Neuronal stem cell (in vitro differentiated cells): ENCODE measurements around the gene CMIP.
A peak's percentile ranks its signal among the peaks of the same experiment; 100 is the strongest.

ENCODE experiments used
- DNase-seq: peaks from one replicate; pipeline ENCODE4 v3.0.0-alpha.2; 2013; ENCODE audit warnings: low spot score
- H2AFZ ChIP-seq: one replicate; pipeline ENCODE4 v1.6.1; 2013; ENCODE audit warnings: mild to moderate bottlenecking, low read length, inconsistent platforms
- H2AK5ac ChIP-seq: 2 replicates; pipeline ENCODE4 v1.6.1; 2013; ENCODE audit warnings: low read depth, mild to moderate bottlenecking, inconsistent platforms, low read length, moderate library complexity, mixed read lengths
- H2BK120ac ChIP-seq: 2 replicates; pipeline ENCODE4 v1.6.1; 2013; ENCODE audit warnings: low read depth, mild to moderate bottlenecking, inconsistent platforms, low read length, moderate library complexity, mixed read lengths
- H2BK12ac ChIP-seq: one replicate; pipeline ENCODE4 v1.6.1; 2013; ENCODE audit warnings: low read length, inconsistent platforms
- H2BK15ac ChIP-seq: 2 replicates; pipeline ENCODE4 v1.6.1; 2013; ENCODE audit warnings: mild to moderate bottlenecking, low read length, inconsistent platforms, mixed read lengths
- H2BK5ac ChIP-seq: one replicate; pipeline ENCODE4 v1.6.1; 2013; ENCODE audit warnings: inconsistent platforms, mild to moderate bottlenecking, low read length, moderate library complexity
- H3K14ac ChIP-seq: one replicate; pipeline ENCODE4 v1.6.1; 2013; ENCODE audit warnings: low read length, inconsistent platforms
- H3K18ac ChIP-seq: 2 replicates; pipeline ENCODE4 v1.6.1; 2013; ENCODE audit warnings: low read length, inconsistent platforms
- H3K23ac ChIP-seq: 2 replicates; pipeline ENCODE4 v1.6.1; 2013; ENCODE audit warnings: low read depth, mild to moderate bottlenecking, mixed read lengths, low read length, inconsistent platforms; ENCODE audit not compliant: poor library complexity
- H3K27ac ChIP-seq: replicated peaks from 3 replicates; pipeline ENCODE4 v1.5.1; 2013; ENCODE audit warnings: low read length, inconsistent platforms
- H3K27me3 ChIP-seq, 3 experiments: 2 replicates each; pipeline ENCODE4 v1.6.1; 2013; ENCODE audit warnings: low read length in 3 of 3, mild to moderate bottlenecking in 2 of 3, inconsistent platforms in 1 of 3, low read depth in 1 of 3, mixed read lengths in 1 of 3, moderate library complexity in 1 of 3; ENCODE audit not compliant: control insufficient read depth in 3 of 3, insufficient read depth in 3 of 3
- H3K36me3 ChIP-seq, 2 donors: replicated peaks in 1 of 2; 2 replicates each; pipeline ENCODE4 v1.6.1; 2013; ENCODE audit warnings: low read length in 2 of 2; ENCODE audit not compliant: control insufficient read depth in 2 of 2, insufficient read depth in 2 of 2
- H3K4ac ChIP-seq: 2 replicates; pipeline ENCODE4 v1.6.1; 2013; ENCODE audit warnings: inconsistent platforms, mild to moderate bottlenecking, low read length, moderate library complexity
- H3K4me1 ChIP-seq, 2 donors: 1 replicate in 1 of 2; 2 replicates in 1 of 2; pipeline ENCODE4 v1.6.1; 2013; ENCODE audit warnings: low read length in 2 of 2, low read depth in 1 of 2; ENCODE audit not compliant: control insufficient read depth in 2 of 2, insufficient read depth in 1 of 2
- H3K4me2 ChIP-seq: one replicate; pipeline ENCODE4 v1.6.1; 2013; ENCODE audit warnings: mild to moderate bottlenecking, low read length, inconsistent platforms; ENCODE audit not compliant: insufficient read depth, poor library complexity, severe bottlenecking
- H3K4me3 ChIP-seq, 2 donors: 2 replicates each; pipeline ENCODE4 v1.5.1; 2013; ENCODE audit warnings: low read length in 2 of 2, mild to moderate bottlenecking in 2 of 2, inconsistent platforms in 1 of 2, moderate library complexity in 1 of 2
- H3K79me1 ChIP-seq: one replicate; pipeline ENCODE4 v1.6.1; 2013; ENCODE audit warnings: low read depth, mild to moderate bottlenecking, inconsistent platforms, low read length, moderate library complexity
- H3K9ac ChIP-seq: one replicate; pipeline ENCODE4 v1.6.1; 2013; ENCODE audit warnings: mild to moderate bottlenecking, low read depth, low read length, inconsistent platforms; ENCODE audit not compliant: poor library complexity
- H3K9me3 ChIP-seq, 2 donors: replicated peaks in 1 of 2; 2 replicates each; pipeline versions ENCODE3 to v1.6.1; 2013; ENCODE audit warnings: low read length in 2 of 2, mild to moderate bottlenecking in 2 of 2, inconsistent platforms in 1 of 2, low read depth in 1 of 2, mixed read lengths in 1 of 2, moderate library complexity in 1 of 2; ENCODE audit not compliant: control insufficient read depth in 2 of 2, insufficient read depth in 1 of 2
- H4K8ac ChIP-seq: one replicate; pipeline ENCODE4 v1.6.1; 2013; ENCODE audit warnings: low read depth, mild to moderate bottlenecking, inconsistent platforms, low read length, moderate library complexity
- H4K91ac ChIP-seq: one replicate; pipeline ENCODE4 v1.6.1; 2013; ENCODE audit warnings: low read length, low read depth, mild to moderate bottlenecking, inconsistent platforms; ENCODE audit not compliant: poor library complexity
- WGBS, 2 donors: extraction: QIAGEN DNeasy Blood & Tissue Kit; methylation state at CpG; one replicate each; pipeline ENCODE4 v1.1.7; 2013; ENCODE audit warnings: missing lambda C conversion rate in 2 of 2, mixed read lengths in 1 of 2; ENCODE audit not compliant: insufficient read length in 2 of 2, insufficient replicate concordance in 1 of 2; ENCODE audit errors: extremely low coverage in 2 of 2; 5-methylcytosine and 5-hydroxymethylcytosine counted together

Gene CMIP

DNA sequence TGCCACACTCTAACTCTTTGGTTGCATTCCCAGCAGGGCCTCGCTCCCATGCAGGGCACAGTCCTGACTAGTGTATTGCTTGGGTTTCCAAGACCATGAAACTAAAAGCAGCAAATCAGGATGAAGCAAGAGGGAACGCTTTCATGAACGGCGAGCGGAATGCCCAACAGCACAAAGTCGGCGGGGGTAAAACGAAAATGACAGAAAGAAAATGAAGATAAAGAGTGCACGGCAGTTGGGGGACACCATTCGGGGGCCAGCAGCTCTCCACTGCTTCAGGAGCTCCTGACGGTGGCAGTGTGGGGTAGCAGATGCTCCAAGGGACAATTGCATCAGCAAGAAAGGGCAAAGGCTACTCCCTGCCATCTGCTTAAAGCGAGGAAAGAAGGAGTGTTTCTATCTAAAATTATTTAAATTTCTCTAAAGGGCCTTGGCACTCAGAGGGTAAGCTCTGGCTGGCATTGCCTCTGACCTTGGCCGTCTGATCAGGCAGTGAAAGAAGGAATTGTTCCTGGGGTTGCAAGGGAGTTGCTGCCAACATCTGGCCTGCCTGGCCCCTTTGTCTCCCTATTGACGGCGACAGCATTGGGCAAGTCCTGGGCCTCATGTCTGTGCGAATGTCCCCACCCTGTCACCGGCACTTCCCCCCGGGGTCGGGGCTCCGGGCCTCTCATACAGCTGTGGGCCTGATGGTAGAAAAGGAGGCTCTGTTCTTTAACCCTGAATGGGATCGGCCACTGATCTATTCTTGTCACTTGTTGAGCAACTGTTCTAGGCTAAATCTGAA lies 138.2 kb downstream of the CMIP start:
- Histone ChIP-seq H3K27ac (no peak overlapping the region), H3K4me2 (no peak overlapping the region), H2BK5ac (no peak overlapping the region), H4K91ac (no peak overlapping the region), H3K4me3 (no peak overlapping the region), H3K9me3 (no peaks in the 10 kb centered on the region), H2BK15ac (no peak overlapping the region), H2AFZ (no peak overlapping the region), H3K4me1 (peaks cover 6 to 10% of the 10 kb centered on the region in 2 donors), H3K4ac (no peak overlapping the region), H2BK120ac (no peak overlapping the region), H2AK5ac (no peak overlapping the region), H4K8ac (no peak overlapping the region), H3K14ac (no peak overlapping the region), H3K27me3 (no peaks in the 10 kb centered on the region), H3K9ac (no peak overlapping the region), H3K79me1 (peaks cover 4% of the 10 kb centered on the region), H3K18ac (no peak overlapping the region), H3K36me3 (no peaks in the 10 kb centered on the region), H3K23ac (peak overlapping the region; percentile 9), H2BK12ac (no peak overlapping the region)
- no CpG with 5 or more reads among the region's 21 CpGs for WGBS, 2 donors
- DNase-seq, result no peak

DNA sequence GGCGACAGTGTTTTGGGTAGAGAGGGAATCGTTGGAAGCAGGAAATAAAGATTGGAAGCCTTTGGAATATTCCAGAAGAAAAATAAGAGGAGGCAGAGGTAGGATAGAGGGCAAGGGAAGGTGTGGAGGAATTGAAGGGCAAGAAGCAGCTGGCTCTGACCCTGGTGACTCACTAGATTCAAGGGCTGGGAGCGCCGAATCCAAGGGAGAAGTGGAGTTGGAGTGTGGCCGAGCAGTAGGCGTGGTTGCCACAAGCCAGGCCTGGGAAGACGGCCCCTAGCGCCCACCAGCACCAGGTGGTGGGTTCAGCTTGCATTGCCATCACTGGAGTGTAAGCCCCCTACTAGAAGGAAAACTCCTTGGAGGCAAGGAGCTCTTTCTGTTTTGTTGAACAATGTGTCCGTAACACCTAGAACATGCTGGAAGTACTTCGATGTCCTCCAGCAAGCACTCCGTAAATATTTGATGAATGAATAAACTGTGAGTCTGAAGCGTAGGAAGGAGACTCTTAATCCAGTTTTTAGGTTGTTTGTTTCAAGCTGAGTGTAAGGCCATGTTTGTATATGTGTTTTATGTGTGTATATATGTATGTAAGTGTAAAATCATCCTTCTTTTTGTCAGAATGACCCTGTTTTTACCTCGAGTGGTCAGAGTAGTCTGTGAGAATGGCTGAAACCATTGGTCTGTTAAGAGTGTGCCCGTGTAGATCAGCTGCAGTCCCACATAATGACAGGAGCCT lies 139.5 kb downstream of the CMIP start:
- Histone ChIP-seq H4K8ac (no peak overlapping the region), H3K4me2 (no peak overlapping the region), H2AK5ac (no peak overlapping the region), H2BK5ac (no peak overlapping the region), H3K4me1 (peaks cover 6 to 10% of the 10 kb centered on the region in 2 donors), H3K9me3 (no peaks in the 10 kb centered on the region), H3K14ac (no peak overlapping the region), H3K18ac (no peak overlapping the region), H3K27me3 (no peaks in the 10 kb centered on the region), H4K91ac (no peak overlapping the region), H3K4ac (no peak overlapping the region), H3K9ac (no peak overlapping the region), H2BK12ac (no peak overlapping the region), H3K36me3 (peaks cover 0 to 3% of the 10 kb centered on the region in 2 donors), H3K23ac (no peak overlapping the region), H2BK15ac (no peak overlapping the region), H2AFZ (no peak overlapping the region), H3K79me1 (peaks cover 4% of the 10 kb centered on the region), H3K4me3 (no peak overlapping the region), H3K27ac (no peak overlapping the region), H2BK120ac (no peak overlapping the region)
- DNase-seq, result no peak
- WGBS, 2 donors, result no CpG with 5 or more reads among the region's 14 CpGs

DNA sequence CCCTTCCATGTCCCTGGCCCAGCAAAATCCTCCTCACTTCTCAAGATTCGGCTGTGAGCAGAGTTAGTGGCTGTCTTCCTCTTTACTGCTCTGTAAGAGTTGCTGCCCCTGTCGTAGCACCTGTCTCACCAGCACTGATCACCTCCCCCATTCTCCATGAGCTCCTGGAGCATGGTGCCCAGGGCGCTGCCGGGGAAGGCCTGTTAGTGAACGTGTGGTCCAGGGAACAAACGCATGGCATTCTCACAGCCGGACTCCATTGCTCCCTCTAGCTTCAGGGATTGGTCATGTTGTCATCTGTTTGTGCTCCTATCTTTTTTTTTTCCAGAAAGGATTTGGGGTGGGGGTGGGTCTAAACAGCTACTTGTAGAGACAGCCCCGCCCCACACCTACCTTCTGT lies 141.2 kb downstream of the CMIP start:
- no peaks in the 10 kb centered on the region for H3K27me3 ChIP-seq
- H3K36me3 ChIP-seq, result peaks cover 0 to 3% of the 10 kb centered on the region in 2 donors
- no peak overlapping the region for H3K4ac ChIP-seq
- no peak overlapping the region for H3K27ac ChIP-seq
- H2BK15ac ChIP-seq, result no peak overlapping the region
- DNase-seq, result no peak
- no peak overlapping the region for H3K9ac ChIP-seq
- H2AK5ac ChIP-seq, result no peak overlapping the region
- H3K23ac ChIP-seq, result no peak overlapping the region
- no peak overlapping the region for H2BK5ac ChIP-seq
- no peaks in the 10 kb centered on the region for H3K9me3 ChIP-seq
- WGBS, 2 donors, result no CpG with 5 or more reads among the region's 8 CpGs
- H3K14ac ChIP-seq, result no peak overlapping the region
- H3K4me3 ChIP-seq, result peak overlapping the region in 1 of 2 donors; percentile 57
- peaks cover 6 to 10% of the 10 kb centered on the region in 2 donors for H3K4me1 ChIP-seq
- peaks cover 8% of the 10 kb centered on the region for H3K79me1 ChIP-seq
- no peak overlapping the region for H2AFZ ChIP-seq
- no peak overlapping the region for H3K18ac ChIP-seq
- no peak overlapping the region for H4K8ac ChIP-seq
- H4K91ac ChIP-seq, result no peak overlapping the region
- H3K4me2 ChIP-seq, result no peak overlapping the region
- H2BK120ac ChIP-seq, result no peak overlapping the region
- no peak overlapping the region for H2BK12ac ChIP-seq

DNA sequence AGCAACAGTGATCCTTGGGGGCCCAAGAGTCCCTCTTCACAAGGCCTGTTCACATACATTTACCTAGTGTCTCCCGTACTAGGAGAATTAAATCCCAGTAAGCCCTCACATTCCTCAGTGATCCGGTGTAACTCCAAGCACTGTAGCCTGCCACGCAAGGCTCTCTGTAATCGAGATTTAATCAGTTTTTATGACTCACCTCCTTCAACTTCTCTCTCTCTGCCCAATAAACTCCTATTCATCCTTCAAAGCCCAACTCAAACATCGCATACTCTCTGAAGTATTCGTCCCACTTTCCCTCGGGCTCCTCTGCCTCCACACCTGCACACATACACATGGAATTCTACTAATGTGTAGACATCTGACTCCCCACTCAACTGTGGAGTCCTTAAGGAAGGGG lies 141.8 kb downstream of the CMIP start:
- H3K4me2 ChIP-seq, result no peak overlapping the region
- no peaks in the 10 kb centered on the region for H3K27me3 ChIP-seq
- H2BK120ac ChIP-seq, result no peak overlapping the region
- H3K18ac ChIP-seq, result no peak overlapping the region
- no peaks in the 10 kb centered on the region for H3K9me3 ChIP-seq
- H3K4me3 ChIP-seq, result no peak overlapping the region
- no peak overlapping the region for H4K91ac ChIP-seq
- H2AK5ac ChIP-seq, result no peak overlapping the region
- no peak overlapping the region for H3K23ac ChIP-seq
- no CpG with 5 or more reads among the region's 7 CpGs for WGBS, 2 donors
- H4K8ac ChIP-seq, result no peak overlapping the region
- no peak overlapping the region for H3K4ac ChIP-seq
- DNase-seq, result no peak
- H2BK15ac ChIP-seq, result no peak overlapping the region
- H3K27ac ChIP-seq, result no peak overlapping the region
- H3K79me1 ChIP-seq, result peaks cover 8% of the 10 kb centered on the region
- H3K14ac ChIP-seq, result no peak overlapping the region
- H3K9ac ChIP-seq, result no peak overlapping the region
- H2AFZ ChIP-seq, result no peak overlapping the region
- H2BK5ac ChIP-seq, result no peak overlapping the region
- peaks cover 0 to 3% of the 10 kb centered on the region in 2 donors for H3K36me3 ChIP-seq
- H2BK12ac ChIP-seq, result no peak overlapping the region
- peaks cover 6 to 10% of the 10 kb centered on the region in 2 donors for H3K4me1 ChIP-seq
